DND-41 (cell line): ENCODE measurements around the gene STRC.
"Not testable (repeated sequence)": the region's sequence is repeated elsewhere in the genome, so short reads cannot be mapped to it uniquely, and the experiment has no call there.

Source experiments
- EZH2 ChIP-seq: IDR thresholded peaks from 3 replicates; pipeline ENCODE4 v1.6.1; 2012; ENCODE audit warnings: borderline replicate concordance, low read depth, mild to moderate bottlenecking, moderate library complexity, low read length, inconsistent platforms; ENCODE audit not compliant: severe bottlenecking
- TF ChIP-seq, protein P1 (sequence below): IDR thresholded peaks from 2 replicates; pipeline ENCODE4 v1.5.1; 2012; ENCODE audit warnings: borderline replicate concordance, low read length, moderate library complexity, mild to moderate bottlenecking; ENCODE audit not compliant: poor library complexity, severe bottlenecking; ENCODE audit errors: extremely low read depth

GRCh38 chr15:43599131-43599530 is 19.5 kb downstream of the STRC start:
- TF ChIP-seq, protein P1, sequence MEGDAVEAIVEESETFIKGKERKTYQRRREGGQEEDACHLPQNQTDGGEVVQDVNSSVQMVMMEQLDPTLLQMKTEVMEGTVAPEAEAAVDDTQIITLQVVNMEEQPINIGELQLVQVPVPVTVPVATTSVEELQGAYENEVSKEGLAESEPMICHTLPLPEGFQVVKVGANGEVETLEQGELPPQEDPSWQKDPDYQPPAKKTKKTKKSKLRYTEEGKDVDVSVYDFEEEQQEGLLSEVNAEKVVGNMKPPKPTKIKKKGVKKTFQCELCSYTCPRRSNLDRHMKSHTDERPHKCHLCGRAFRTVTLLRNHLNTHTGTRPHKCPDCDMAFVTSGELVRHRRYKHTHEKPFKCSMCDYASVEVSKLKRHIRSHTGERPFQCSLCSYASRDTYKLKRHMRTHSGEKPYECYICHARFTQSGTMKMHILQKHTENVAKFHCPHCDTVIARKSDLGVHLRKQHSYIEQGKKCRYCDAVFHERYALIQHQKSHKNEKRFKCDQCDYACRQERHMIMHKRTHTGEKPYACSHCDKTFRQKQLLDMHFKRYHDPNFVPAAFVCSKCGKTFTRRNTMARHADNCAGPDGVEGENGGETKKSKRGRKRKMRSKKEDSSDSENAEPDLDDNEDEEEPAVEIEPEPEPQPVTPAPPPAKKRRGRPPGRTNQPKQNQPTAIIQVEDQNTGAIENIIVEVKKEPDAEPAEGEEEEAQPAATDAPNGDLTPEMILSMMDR: not testable (repeated sequence)
- not testable (repeated sequence) for TF ChIP-seq EZH2
